ENCODE results near the gene SORCS2.

Gene SORCS2

GRCh38 chr4:7194251-7195140 is 2.2 kb downstream of the SORCS2 start:
- Histone ChIP-seq H3K9ac (ENCODE audit: low read length in 2 of 2) (no peak overlapping the region), H3K36me3 (ENCODE audit: control insufficient read depth in 2 of 2, insufficient read depth in 2 of 2, low read length in 2 of 2) (no peaks in the 10 kb centered on the region), H3K9me3 (ENCODE audit: control insufficient read depth in 2 of 2, low read length in 2 of 2) (no peaks in the 10 kb centered on the region), H3K4me3 (ENCODE audit: low read length in 2 of 2) (no peak overlapping the region), H3K27ac (ENCODE audit: low read length) (no peak overlapping the region), H3K4me1 (ENCODE audit: control insufficient read depth, insufficient read depth, low read length) (peaks cover 29% of the 10 kb centered on the region), H3K27me3 (ENCODE audit: control insufficient read depth in 1 of 2, insufficient read depth in 2 of 2, low read length in 2 of 2) (peaks cover 12 to 29% of the 10 kb centered on the region in 2 donors)

- H3K36me3 ChIP-seq (ENCODE audit: control insufficient read depth in 2 of 2, insufficient read depth in 2 of 2, low read length in 2 of 2) = no peaks in the 10 kb centered on the region
- no peak overlapping the region for H3K9ac ChIP-seq (ENCODE audit: low read length in 2 of 2)
- no peaks in the 10 kb centered on the region for H3K9me3 ChIP-seq (ENCODE audit: control insufficient read depth in 2 of 2, low read length in 2 of 2)
- no peak overlapping the region for H3K4me3 ChIP-seq (ENCODE audit: low read length in 2 of 2)
- no peak overlapping the region for H3K27ac ChIP-seq (ENCODE audit: low read length)
- peaks cover 29% of the 10 kb centered on the region for H3K4me1 ChIP-seq (ENCODE audit: control insufficient read depth, insufficient read depth, low read length)
- H3K27me3 ChIP-seq (ENCODE audit: control insufficient read depth in 1 of 2, insufficient read depth in 2 of 2, low read length in 2 of 2) = peaks cover 11 to 29% of the 10 kb centered on the region in 2 donors
These were observed 2.8 kb downstream of the SORCS2 start for GRCh38 chr4:7195141-7195515.

DNA sequence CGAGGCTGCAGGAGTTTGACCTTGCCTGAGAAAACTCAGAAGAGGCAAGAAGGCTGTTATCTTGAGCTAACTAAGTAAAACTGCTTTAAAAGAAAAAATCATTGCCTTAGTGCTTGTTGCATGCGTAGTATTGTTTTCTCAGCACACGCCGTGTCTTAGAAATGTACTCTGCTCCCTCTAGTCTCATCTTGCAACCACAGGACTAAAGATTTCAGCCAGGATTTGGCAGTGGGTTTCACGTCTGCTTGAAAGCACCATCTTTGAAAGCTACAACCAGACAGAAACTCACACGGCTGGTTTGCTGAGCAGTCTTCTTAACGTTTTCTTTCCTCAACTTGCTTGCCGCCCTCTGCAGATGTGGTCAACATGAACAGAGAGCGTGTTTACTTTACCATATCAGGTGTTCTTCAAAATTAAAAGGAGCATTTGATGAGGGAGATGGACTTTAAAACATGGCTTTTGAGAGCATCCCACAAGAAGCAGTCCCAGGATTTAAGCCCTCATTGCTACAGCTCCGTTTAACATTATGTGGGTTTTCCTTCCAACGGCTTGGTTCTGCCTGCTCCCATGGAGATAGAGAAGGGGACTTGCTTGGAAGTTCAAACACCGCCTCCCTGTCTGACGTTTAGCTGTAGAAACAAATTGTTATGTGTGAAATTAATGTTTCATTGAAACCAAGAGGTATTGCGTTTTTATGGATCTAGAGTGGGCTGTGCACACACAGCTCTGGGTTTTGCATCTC is 3.4 kb downstream of the SORCS2 start:
- peaks cover 29% of the 10 kb centered on the region for H3K4me1 ChIP-seq (ENCODE audit: control insufficient read depth, insufficient read depth, low read length)
- no peaks in the 10 kb centered on the region for H3K9me3 ChIP-seq (ENCODE audit: control insufficient read depth in 2 of 2, low read length in 2 of 2)
- H3K27ac ChIP-seq (ENCODE audit: low read length) = no peak overlapping the region
- no peak overlapping the region for H3K4me3 ChIP-seq (ENCODE audit: low read length in 2 of 2)
- H3K36me3 ChIP-seq (ENCODE audit: control insufficient read depth in 2 of 2, insufficient read depth in 2 of 2, low read length in 2 of 2) = no peaks in the 10 kb centered on the region
- no peak overlapping the region for H3K9ac ChIP-seq (ENCODE audit: low read length in 2 of 2)
- H3K27me3 ChIP-seq (ENCODE audit: control insufficient read depth in 1 of 2, insufficient read depth in 2 of 2, low read length in 2 of 2) = peaks cover 11 to 29% of the 10 kb centered on the region in 2 donors

DNA sequence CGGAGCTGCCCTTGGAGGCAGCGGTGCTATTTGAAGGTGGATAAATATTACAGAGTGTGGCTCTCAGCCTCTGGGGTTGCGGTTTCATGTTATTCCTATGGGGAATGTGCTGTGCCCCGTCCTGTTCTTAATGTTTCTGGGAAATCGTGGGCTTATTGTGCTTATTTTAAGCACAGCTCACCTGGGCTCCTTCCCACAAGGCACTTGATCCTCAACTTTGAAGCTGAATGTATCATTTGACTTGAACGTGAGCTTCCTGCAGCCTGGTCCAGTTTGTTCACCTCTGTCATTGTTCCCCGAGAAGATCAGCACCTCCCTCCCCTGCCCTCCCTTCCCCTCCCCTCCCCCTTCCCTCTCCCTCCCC is 3.9 kb downstream of the SORCS2 start:
- Histone ChIP-seq H3K4me3 (ENCODE audit: low read length in 2 of 2) (no peak overlapping the region), H3K27ac (ENCODE audit: low read length) (no peak overlapping the region), H3K4me1 (ENCODE audit: control insufficient read depth, insufficient read depth, low read length) (peaks cover 26% of the 10 kb centered on the region), H3K36me3 (ENCODE audit: control insufficient read depth in 2 of 2, insufficient read depth in 2 of 2, low read length in 2 of 2) (no peaks in the 10 kb centered on the region), H3K27me3 (ENCODE audit: control insufficient read depth in 1 of 2, insufficient read depth in 2 of 2, low read length in 2 of 2) (peaks cover 11 to 29% of the 10 kb centered on the region in 2 donors), H3K9me3 (ENCODE audit: control insufficient read depth in 2 of 2, low read length in 2 of 2) (no peaks in the 10 kb centered on the region), H3K9ac (ENCODE audit: low read length in 2 of 2) (no peak overlapping the region)

DNA sequence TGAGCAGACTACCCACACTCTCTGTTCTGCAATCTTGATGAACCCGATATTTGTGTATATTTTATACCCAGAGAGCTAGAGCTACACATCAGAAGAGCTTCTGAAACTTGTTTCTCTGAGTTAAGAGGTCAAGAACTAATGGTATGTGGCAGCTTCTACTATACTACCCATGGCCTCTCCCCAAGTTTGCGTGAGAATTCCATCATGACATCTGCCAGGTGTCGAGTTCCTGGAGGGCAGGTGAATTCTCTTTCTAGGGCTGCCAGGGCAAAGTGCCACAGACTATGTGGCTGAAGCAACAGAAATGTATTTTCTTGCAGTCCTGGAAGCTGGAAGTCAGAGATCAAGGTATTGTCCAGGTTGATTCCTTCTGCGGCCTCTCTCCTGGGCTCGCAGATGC is 4.4 kb downstream of the SORCS2 start:
- Histone ChIP-seq H3K9ac (ENCODE audit: low read length in 2 of 2) (no peak overlapping the region), H3K4me1 (ENCODE audit: control insufficient read depth, insufficient read depth, low read length) (peaks cover 24% of the 10 kb centered on the region), H3K9me3 (ENCODE audit: control insufficient read depth in 2 of 2, low read length in 2 of 2) (no peaks in the 10 kb centered on the region), H3K27me3 (ENCODE audit: control insufficient read depth in 1 of 2, insufficient read depth in 2 of 2, low read length in 2 of 2) (peaks cover 10 to 29% of the 10 kb centered on the region in 2 donors), H3K4me3 (ENCODE audit: low read length in 2 of 2) (no peak overlapping the region), H3K27ac (ENCODE audit: low read length) (no peak overlapping the region), H3K36me3 (ENCODE audit: control insufficient read depth in 2 of 2, insufficient read depth in 2 of 2, low read length in 2 of 2) (no peaks in the 10 kb centered on the region)

GRCh38 chr4:7197910-7198309 is 5.6 kb downstream of the SORCS2 start:
- Histone ChIP-seq H3K36me3 (ENCODE audit: control insufficient read depth in 2 of 2, insufficient read depth in 2 of 2, low read length in 2 of 2) (no peaks in the 10 kb centered on the region), H3K4me3 (ENCODE audit: low read length in 2 of 2) (no peak overlapping the region), H3K27me3 (ENCODE audit: control insufficient read depth in 1 of 2, insufficient read depth in 2 of 2, low read length in 2 of 2) (peaks cover 10 to 27% of the 10 kb centered on the region in 2 donors), H3K27ac (ENCODE audit: low read length) (no peak overlapping the region), H3K9ac (ENCODE audit: low read length in 2 of 2) (no peak overlapping the region), H3K9me3 (ENCODE audit: control insufficient read depth in 2 of 2, low read length in 2 of 2) (no peaks in the 10 kb centered on the region), H3K4me1 (ENCODE audit: control insufficient read depth, insufficient read depth, low read length) (peaks cover 19% of the 10 kb centered on the region)

GRCh38 chr4:7198440-7199128 is 6.2 kb downstream of the SORCS2 start:
- no peak overlapping the region for H3K4me3 ChIP-seq (ENCODE audit: low read length in 2 of 2)

DNA sequence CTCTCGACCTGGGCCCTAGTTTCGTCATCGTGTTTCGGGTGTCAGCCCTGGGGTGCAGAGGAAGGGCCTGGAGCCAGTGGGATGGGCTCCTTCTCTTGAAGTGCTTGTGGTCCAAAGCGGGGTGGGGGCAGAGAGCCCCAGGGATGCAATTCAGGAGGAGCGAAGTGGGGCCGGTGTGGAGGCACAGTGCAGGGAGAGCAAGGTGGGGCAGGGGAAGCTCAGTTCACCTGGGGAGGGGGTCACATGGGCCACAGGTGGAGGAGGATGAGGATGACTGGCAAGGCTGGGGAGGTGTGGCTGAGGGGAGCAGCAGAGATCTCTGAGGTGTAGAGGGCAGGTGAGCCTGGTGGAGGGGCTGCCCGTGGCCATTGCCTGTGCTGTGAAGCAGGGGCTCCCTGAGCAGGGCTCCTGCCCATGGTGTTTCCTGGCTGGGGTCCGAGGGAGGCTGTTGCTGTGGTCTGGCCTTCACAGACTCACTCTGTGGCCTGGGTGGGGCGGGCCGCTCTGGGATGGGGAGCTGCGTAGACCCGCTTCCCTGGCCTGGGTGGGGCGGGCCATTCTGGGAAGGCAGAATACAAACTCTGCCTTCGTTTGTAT is 6.9 kb downstream of the SORCS2 start:
- H3K9me3 ChIP-seq (ENCODE audit: control insufficient read depth in 2 of 2, low read length in 2 of 2) = no peaks in the 10 kb centered on the region
- no peak overlapping the region for H3K4me3 ChIP-seq (ENCODE audit: low read length in 2 of 2)
- peaks cover 0 to 14% of the 10 kb centered on the region in 2 donors for H3K27me3 ChIP-seq (ENCODE audit: control insufficient read depth in 1 of 2, insufficient read depth in 2 of 2, low read length in 2 of 2)
- H3K9ac ChIP-seq (ENCODE audit: low read length in 2 of 2) = no peak overlapping the region
- no peaks in the 10 kb centered on the region for H3K36me3 ChIP-seq (ENCODE audit: control insufficient read depth in 2 of 2, insufficient read depth in 2 of 2, low read length in 2 of 2)
- no peak overlapping the region for H3K27ac ChIP-seq (ENCODE audit: low read length)
- peaks cover 6% of the 10 kb centered on the region for H3K4me1 ChIP-seq (ENCODE audit: control insufficient read depth, insufficient read depth, low read length)

More at GRCh38 chr4:7198440-7199128, 6.2 kb downstream of the SORCS2 start:
- Histone ChIP-seq H3K9ac (ENCODE audit: low read length in 2 of 2) (no peak overlapping the region), H3K27ac (ENCODE audit: low read length) (no peak overlapping the region), H3K36me3 (ENCODE audit: control insufficient read depth in 2 of 2, insufficient read depth in 2 of 2, low read length in 2 of 2) (no peaks in the 10 kb centered on the region), H3K27me3 (ENCODE audit: control insufficient read depth in 1 of 2, insufficient read depth in 2 of 2, low read length in 2 of 2) (peaks cover 5 to 20% of the 10 kb centered on the region in 2 donors), H3K4me1 (ENCODE audit: control insufficient read depth, insufficient read depth, low read length) (peaks cover 12% of the 10 kb centered on the region), H3K9me3 (ENCODE audit: control insufficient read depth in 2 of 2, low read length in 2 of 2) (no peaks in the 10 kb centered on the region)

DNA sequence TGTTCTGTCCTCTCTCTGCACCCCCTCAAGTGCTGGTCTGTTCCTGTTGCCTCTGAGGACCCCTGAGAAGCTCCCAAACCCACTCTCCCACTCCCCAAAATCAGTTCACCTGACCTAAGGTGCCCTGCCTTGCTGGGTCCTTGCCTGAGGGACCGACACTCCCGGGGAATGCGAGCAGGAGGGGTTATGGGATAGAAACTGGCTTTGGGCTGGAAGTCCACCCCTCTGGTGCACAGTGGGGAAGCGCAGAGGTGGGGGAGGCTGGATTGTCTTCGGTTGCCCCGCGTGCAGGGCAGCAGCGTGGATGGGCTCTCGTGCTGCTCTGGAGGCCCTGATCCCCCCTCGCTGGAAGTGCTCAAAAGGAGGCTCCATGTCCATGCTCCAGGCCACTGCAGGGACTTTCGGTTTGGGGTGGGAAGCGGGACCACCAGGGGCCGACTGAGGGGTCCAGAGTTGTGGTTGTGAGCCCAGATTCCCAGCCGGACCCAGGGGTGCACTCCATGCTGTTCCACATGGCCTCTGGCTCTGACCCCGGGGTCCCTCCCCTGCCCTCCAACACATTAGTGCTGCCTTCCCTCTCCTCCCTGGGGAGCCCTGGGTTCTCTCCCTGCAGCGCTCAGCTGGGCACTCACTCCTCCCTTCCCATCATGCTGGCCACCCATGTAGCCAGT is 7.6 kb downstream of the SORCS2 start:
- Histone ChIP-seq H3K36me3 (ENCODE audit: control insufficient read depth in 2 of 2, insufficient read depth in 2 of 2, low read length in 2 of 2) (no peaks in the 10 kb centered on the region), H3K9ac (ENCODE audit: low read length in 2 of 2) (no peak overlapping the region), H3K4me3 (ENCODE audit: low read length in 2 of 2) (no peak overlapping the region), H3K9me3 (ENCODE audit: control insufficient read depth in 2 of 2, low read length in 2 of 2) (no peaks in the 10 kb centered on the region), H3K4me1 (ENCODE audit: control insufficient read depth, insufficient read depth, low read length) (peaks cover 7% of the 10 kb centered on the region), H3K27ac (ENCODE audit: low read length) (no peak overlapping the region), H3K27me3 (ENCODE audit: control insufficient read depth in 1 of 2, insufficient read depth in 2 of 2, low read length in 2 of 2) (peaks cover 0 to 8% of the 10 kb centered on the region in 2 donors)

GRCh38 chr4:7200801-7201200 is 8.5 kb downstream of the SORCS2 start:
- Histone ChIP-seq H3K4me1 (ENCODE audit: control insufficient read depth, insufficient read depth, low read length) (peaks cover 8% of the 10 kb centered on the region), H3K27ac (ENCODE audit: low read length) (no peak overlapping the region), H3K9me3 (ENCODE audit: control insufficient read depth in 2 of 2, low read length in 2 of 2) (no peaks in the 10 kb centered on the region), H3K36me3 (ENCODE audit: control insufficient read depth in 2 of 2, insufficient read depth in 2 of 2, low read length in 2 of 2) (no peaks in the 10 kb centered on the region), H3K27me3 (ENCODE audit: control insufficient read depth in 1 of 2, insufficient read depth in 2 of 2, low read length in 2 of 2) (peaks cover 0 to 4% of the 10 kb centered on the region in 2 donors), H3K4me3 (ENCODE audit: low read length in 2 of 2) (no peak overlapping the region), H3K9ac (ENCODE audit: low read length in 2 of 2) (no peak overlapping the region)

Data from stomach smooth muscle (tissue), 2 donors.